AG09309 (cell line): ENCODE measurements around the gene FCN2.

ENCODE experiments used
- DNase-seq: peaks from one replicate; pipeline ENCODE4 v3.0.0-alpha.2; 2010; ENCODE audit warnings: low read depth
- H3K4me3 ChIP-seq: 2 replicates; pipeline ENCODE4 v1.5.1; 2011; ENCODE audit warnings: mild to moderate bottlenecking, low read depth, low read length, moderate library complexity; ENCODE audit not compliant: control insufficient read depth
- TF ChIP-seq, protein P1 (sequence below): IDR thresholded peaks from 2 replicates; pipeline ENCODE4 v1.5.1; 2011; ENCODE audit warnings: mild to moderate bottlenecking, low read depth, low read length, inconsistent platforms; ENCODE audit not compliant: insufficient read depth, control insufficient read depth; ENCODE audit errors: missing control alignments

Gene FCN2

DNA sequence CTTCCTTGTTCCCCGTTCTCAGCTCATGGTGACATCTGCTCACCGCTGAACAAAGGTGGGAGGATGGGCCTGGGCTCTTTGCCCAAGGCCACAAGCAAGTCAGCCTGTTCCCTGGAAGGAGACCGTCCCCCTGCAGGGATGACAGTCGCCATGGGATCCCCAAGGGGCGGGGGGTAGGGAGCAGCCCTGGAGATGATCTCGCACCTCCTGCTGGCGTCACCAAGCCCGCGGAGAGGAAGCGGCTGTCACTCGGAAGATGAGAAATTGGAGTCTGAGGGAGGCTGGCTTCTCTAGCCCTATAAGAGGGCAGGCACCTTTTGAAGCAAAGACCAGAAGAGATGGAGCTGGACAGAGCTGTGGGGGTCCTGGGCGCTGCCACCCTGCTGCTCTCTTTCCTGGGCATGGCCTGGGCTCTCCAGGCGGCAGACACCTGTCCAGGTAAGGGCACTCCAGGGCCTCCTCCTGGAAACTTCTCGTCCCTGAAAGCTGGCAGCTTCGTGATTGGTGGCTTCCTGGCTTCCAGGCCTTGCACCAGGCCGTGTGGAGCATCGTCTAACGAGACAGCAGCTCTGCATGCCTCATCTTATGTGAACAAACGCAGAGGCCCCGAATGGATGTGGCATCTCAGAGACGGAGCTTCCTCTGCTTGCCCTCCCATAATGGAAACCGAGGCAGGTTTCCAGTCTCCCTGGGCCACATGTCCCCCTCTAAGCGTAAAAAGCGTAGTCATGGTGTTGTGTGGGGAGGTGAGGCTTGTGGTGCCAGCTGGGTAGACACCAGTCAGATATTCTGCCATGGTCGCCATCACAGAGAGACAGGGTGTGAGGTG lies at the start of gene FCN2:
TSS of gene FCN2 (plus strand) at position 327 of the 829 bp plus-strand sequence. CDS start at position 339, 12 bp downstream.
- no peak within 1 kb of the TSS for H3K4me3 ChIP-seq
- no peak for DNase-seq
- TF ChIP-seq, protein P1, sequence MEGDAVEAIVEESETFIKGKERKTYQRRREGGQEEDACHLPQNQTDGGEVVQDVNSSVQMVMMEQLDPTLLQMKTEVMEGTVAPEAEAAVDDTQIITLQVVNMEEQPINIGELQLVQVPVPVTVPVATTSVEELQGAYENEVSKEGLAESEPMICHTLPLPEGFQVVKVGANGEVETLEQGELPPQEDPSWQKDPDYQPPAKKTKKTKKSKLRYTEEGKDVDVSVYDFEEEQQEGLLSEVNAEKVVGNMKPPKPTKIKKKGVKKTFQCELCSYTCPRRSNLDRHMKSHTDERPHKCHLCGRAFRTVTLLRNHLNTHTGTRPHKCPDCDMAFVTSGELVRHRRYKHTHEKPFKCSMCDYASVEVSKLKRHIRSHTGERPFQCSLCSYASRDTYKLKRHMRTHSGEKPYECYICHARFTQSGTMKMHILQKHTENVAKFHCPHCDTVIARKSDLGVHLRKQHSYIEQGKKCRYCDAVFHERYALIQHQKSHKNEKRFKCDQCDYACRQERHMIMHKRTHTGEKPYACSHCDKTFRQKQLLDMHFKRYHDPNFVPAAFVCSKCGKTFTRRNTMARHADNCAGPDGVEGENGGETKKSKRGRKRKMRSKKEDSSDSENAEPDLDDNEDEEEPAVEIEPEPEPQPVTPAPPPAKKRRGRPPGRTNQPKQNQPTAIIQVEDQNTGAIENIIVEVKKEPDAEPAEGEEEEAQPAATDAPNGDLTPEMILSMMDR: no peak

DNA sequence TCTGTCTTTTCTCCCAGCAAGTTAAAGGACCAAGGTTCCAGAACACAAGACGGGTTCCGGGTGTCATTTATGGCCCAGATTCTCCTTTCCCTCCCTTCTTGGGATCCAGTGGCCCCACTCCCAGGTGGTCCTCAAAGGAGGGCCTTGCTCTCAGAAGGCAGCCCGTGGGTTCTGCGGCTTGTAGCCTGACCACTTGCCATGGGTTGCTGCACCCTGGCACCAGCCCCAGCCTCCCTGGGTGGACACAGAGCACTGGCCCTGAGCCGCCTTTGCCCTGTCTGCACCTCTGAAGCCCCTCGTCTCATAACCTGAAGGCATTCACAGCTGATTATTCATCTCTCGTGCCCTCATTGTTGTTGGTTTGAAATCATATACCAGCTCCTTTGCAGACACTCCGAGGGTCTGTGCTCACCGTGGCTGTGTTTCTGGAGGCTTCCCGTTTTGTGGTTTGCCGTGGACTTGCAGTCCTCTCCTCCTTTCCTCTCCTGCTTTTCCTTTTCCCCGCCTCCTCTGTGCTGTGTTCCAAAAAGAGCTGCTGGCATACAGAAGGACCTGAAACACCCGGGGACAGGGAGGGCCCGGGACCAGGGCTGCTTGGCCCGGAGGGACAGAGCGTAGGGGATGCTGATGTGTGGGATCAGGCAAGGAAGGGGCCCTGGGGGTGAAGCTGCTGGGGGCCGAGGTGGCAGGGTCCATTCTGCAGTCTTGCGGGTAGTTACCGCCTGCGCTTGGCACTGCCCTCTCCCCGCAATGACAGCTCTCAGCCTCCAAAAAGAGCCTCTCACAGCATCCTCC lies 49.5 kb upstream of the FCN2 start:
- no peak for DNase-seq
- H3K4me3 ChIP-seq: no peak overlapping the region
- TF ChIP-seq, protein P1: no peak

DNA sequence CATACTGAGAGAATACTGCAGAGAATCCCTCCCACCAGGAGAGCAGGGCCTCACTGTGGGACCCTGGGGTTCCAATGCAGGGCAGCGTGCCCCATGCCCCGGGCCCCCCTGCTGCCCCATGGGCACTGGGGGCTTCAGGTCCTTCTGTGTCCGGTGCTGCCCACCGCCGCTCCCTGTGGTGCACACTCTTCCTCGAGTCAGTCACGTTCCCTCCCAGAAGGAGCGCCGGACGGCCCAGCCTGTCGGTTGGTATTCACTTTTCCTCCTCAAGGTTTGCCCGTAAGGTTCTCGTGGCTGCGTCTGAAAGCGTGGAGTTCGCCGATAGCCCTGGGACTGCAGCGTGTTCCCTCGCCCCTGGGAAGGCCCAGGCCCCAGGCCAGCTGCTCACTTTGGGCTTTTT lies 48.1 kb upstream of the FCN2 start:
- TF ChIP-seq, protein P1: no peak
- no peak overlapping the region for H3K4me3 ChIP-seq
- no peak for DNase-seq

DNA sequence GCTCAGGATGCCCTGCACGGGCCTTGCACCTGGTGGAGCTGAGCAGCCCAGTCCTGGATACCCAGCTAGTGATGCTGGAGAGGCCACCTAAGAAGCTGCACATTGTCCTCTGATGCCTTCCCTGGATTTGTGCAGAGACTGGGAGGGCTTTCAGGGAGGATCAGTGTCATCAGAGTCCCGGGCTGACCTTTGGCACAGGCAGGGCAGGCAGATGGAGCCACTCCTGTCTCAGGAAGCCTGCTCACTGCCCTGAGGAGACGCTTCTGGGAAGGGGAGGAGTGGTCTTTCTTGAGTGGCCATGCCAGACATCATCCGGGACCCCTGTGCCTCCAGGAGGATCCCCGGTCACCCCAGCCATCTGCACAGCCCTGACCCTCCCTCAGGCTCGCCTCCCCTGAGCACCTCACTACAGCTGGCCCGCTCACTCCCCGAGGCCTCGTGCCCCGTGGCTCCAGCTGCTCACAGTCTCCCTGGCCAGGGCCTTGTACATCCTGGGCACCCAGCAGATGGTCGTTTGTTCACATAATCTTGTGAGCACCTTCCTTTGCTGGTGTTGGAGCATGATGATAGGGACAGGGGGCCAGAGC lies 47.2 kb upstream of the FCN2 start:
- TF ChIP-seq, protein P1: no peak
- H3K4me3 ChIP-seq: no peak overlapping the region
- no peak for DNase-seq

DNA sequence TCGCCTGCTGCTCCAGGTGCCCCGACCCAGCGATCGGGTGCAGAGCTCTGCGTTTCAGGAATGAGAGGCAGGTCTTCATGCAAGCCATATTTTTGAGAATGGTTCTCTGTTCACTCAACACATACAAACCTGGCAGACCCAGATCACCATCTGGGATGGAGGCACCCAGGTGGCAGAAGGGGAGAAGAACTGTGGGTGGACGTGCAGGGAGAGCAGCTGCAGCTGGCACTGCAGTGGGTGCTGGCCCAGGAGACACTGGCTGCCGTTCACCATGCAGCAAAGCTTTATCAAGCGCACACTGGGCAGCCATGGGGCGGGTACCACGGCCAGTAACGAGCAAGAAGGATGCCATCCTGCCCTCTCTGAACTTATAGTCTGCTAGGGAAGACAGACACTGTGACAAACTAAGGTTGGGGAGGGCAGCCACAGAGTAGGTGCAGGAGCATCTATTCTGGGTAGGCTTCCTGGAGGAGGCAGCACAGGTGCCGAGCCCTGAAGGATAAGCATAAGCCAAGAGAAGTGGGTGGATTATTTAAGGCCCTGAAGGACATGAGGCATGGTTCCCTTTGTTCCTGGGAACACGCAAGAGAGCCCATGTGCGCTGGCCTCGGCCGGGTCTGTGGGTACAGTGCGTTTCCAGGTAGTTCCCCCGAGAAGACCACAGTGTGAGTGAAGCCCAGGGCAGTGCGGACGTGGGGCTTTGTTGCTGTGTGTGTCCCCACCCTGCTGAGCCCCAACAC lies 46.2 kb upstream of the FCN2 start:
- TF ChIP-seq, protein P1: no peak
- H3K4me3 ChIP-seq: no peak overlapping the region
- no peak for DNase-seq

DNA sequence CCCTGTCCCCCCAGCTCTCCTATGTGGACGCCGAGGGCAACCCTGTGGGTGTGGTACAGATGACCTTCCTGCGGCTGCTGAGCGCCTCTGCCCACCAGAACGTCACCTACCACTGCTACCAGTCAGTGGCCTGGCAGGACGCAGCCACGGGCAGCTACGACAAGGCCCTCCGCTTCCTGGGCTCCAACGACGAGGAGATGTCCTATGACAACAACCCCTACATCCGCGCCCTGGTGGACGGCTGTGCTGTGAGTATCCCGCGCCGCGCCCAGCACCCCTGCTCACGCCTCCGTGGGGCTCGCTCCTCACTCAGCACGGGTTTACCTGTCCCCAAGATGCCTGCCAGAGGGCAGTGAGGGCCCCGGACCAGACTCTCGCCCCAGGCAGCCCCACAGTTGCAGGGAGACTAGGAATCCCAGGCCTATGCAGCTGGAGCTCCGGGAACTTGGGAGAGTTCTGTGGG lies 45.6 kb upstream of the FCN2 start:
- TF ChIP-seq, protein P1: no peak
- no peak overlapping the region for H3K4me3 ChIP-seq
- no peak for DNase-seq
